ENCODE data around the gene PNMA8B.

The PNMA8B gene

GRCh38 chr19:46486358-46486757, 9.3 kb downstream of the PNMA8B start:
- H3K27me3 ChIP-seq (ENCODE audit: control insufficient read depth, low read length) = peaks cover 24% of the 10 kb centered on the region
- TF ChIP-seq CTCF (IDR thresholded peaks at IDR 0.05; ENCODE audit: low read depth, low read length, poor library complexity, severe bottlenecking) (no peak), EZH2phosphoT487 (IDR thresholded peaks at IDR 0.05; ENCODE audit: borderline replicate concordance, low read length) (no peak)

GRCh38 chr19:46484656-46485055, 11.0 kb downstream of the PNMA8B start:
- TF ChIP-seq CTCF (IDR thresholded peaks at IDR 0.05; ENCODE audit: low read depth, low read length, poor library complexity, severe bottlenecking) (no peak), EZH2phosphoT487 (IDR thresholded peaks at IDR 0.05; ENCODE audit: borderline replicate concordance, low read length) (no peak)
- Histone ChIP-seq H3K4me3 (ENCODE audit: low read length) (no peak overlapping the region), H3K79me2 (ENCODE audit: control insufficient read depth, low read length) (no peaks in the 10 kb centered on the region), H3K4me1 (ENCODE audit: control insufficient read depth, low read length) (no peaks in the 10 kb centered on the region), H3K36me3 (ENCODE audit: control insufficient read depth, low read length) (no peaks in the 10 kb centered on the region), H3K27me3 (ENCODE audit: control insufficient read depth, low read length) (peaks cover 14% of the 10 kb centered on the region), H3F3A (ENCODE audit: control insufficient read depth, insufficient read depth) (no peaks in the 10 kb centered on the region), H3K9me2 (replicated peaks; ENCODE audit: control insufficient read depth, low read length) (no peaks in the 10 kb centered on the region), H3K4me2 (ENCODE audit: low read length) (no peak overlapping the region), H4K20me1 (ENCODE audit: control insufficient read depth, insufficient read depth, low read depth, low read length) (no peaks in the 10 kb centered on the region), H3K9me3 (ENCODE audit: control insufficient read depth, insufficient read depth, low read length) (no peaks in the 10 kb centered on the region), H3K27ac (ENCODE audit: low read depth, low read length) (no peak overlapping the region)

More at GRCh38 chr19:46486358-46486757, 9.3 kb downstream of the PNMA8B start:
- H3K9me3 ChIP-seq (ENCODE audit: control insufficient read depth, insufficient read depth, low read length) = no peaks in the 10 kb centered on the region
- no peak overlapping the region for H3K4me2 ChIP-seq (ENCODE audit: low read length)
- H3K4me1 ChIP-seq (ENCODE audit: control insufficient read depth, low read length) = no peaks in the 10 kb centered on the region
- no peaks in the 10 kb centered on the region for H3K9me2 ChIP-seq (replicated peaks; ENCODE audit: control insufficient read depth, low read length)
- no peak overlapping the region for H3K4me3 ChIP-seq (ENCODE audit: low read length)
- no peaks in the 10 kb centered on the region for H3F3A ChIP-seq (ENCODE audit: control insufficient read depth, insufficient read depth)
- no peak overlapping the region for H3K27ac ChIP-seq (ENCODE audit: low read depth, low read length)
- H3K79me2 ChIP-seq (ENCODE audit: control insufficient read depth, low read length) = no peaks in the 10 kb centered on the region
- H3K36me3 ChIP-seq (ENCODE audit: control insufficient read depth, low read length) = no peaks in the 10 kb centered on the region
- no peaks in the 10 kb centered on the region for H4K20me1 ChIP-seq (ENCODE audit: control insufficient read depth, insufficient read depth, low read depth, low read length)

GRCh38 chr19:46482631-46483030, 13.0 kb downstream of the PNMA8B start:
- H3K4me2 ChIP-seq (ENCODE audit: low read length) = no peak overlapping the region
- H4K20me1 ChIP-seq (ENCODE audit: control insufficient read depth, insufficient read depth, low read depth, low read length) = no peaks in the 10 kb centered on the region
- H3K4me1 ChIP-seq (ENCODE audit: control insufficient read depth, low read length) = no peaks in the 10 kb centered on the region
- no peaks in the 10 kb centered on the region for H3F3A ChIP-seq (ENCODE audit: control insufficient read depth, insufficient read depth)
- H3K27ac ChIP-seq (ENCODE audit: low read depth, low read length) = no peak overlapping the region
- TF ChIP-seq EZH2phosphoT487 (IDR thresholded peaks at IDR 0.05; ENCODE audit: borderline replicate concordance, low read length) (no peak), CTCF (IDR thresholded peaks at IDR 0.05; ENCODE audit: low read depth, low read length, poor library complexity, severe bottlenecking) (no peak)
- H3K36me3 ChIP-seq (ENCODE audit: control insufficient read depth, low read length) = no peaks in the 10 kb centered on the region
- no peaks in the 10 kb centered on the region for H3K9me3 ChIP-seq (ENCODE audit: control insufficient read depth, insufficient read depth, low read length)
- no peak overlapping the region for H3K4me3 ChIP-seq (ENCODE audit: low read length)
- H3K9me2 ChIP-seq (replicated peaks; ENCODE audit: control insufficient read depth, low read length) = no peaks in the 10 kb centered on the region
- no peaks in the 10 kb centered on the region for H3K79me2 ChIP-seq (ENCODE audit: control insufficient read depth, low read length)
- H3K27me3 ChIP-seq (ENCODE audit: control insufficient read depth, low read length) = peaks cover 11% of the 10 kb centered on the region; the same call in 1 of the 2 replicates
